Measurements from ENCODE around the gene POU6F2.

DNA sequence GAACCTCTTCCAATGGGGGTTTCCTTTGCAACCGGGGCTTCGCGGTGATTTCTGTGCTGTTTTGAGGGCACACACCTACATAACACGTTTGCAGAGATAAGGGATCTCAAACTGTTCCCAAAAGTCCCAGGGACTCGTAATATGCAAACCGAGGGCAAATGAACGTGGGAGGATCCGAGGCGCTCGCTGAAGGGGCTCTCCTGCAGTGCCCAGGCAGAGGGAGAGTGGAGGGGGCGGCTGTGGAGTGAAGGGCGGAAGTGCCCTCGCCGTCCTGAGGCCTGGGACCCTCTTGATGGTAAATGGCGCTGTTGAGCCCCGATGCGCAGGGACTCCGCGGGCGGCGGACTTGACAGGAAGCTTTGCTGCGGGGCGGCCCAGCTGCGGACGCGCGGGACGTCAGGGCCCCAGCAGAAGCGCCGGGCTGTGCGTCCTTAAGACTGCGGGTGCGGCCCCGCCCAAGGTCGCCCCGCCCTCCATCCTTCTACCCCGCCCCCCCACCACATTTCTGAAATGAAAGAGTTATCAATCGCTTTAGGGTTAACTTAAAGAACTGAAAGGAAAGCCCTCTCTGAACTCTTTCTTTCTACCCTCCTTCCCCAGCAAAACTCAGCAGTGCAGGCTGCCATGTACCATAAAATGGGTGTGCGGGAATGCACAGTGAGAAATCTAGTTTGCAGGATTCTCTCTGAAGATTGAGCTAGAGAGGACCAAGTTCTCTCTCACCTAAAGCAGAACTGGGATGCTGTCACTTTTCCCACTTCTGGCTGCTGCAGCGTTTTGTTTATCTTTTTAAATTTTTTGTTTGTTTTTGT is 436.7 kb downstream of the POU6F2 start:
- TF ChIP-seq POLR2AphosphoS5 (IDR thresholded peaks at IDR 0.05), result no peak
- TF ChIP-seq, protein P1, sequence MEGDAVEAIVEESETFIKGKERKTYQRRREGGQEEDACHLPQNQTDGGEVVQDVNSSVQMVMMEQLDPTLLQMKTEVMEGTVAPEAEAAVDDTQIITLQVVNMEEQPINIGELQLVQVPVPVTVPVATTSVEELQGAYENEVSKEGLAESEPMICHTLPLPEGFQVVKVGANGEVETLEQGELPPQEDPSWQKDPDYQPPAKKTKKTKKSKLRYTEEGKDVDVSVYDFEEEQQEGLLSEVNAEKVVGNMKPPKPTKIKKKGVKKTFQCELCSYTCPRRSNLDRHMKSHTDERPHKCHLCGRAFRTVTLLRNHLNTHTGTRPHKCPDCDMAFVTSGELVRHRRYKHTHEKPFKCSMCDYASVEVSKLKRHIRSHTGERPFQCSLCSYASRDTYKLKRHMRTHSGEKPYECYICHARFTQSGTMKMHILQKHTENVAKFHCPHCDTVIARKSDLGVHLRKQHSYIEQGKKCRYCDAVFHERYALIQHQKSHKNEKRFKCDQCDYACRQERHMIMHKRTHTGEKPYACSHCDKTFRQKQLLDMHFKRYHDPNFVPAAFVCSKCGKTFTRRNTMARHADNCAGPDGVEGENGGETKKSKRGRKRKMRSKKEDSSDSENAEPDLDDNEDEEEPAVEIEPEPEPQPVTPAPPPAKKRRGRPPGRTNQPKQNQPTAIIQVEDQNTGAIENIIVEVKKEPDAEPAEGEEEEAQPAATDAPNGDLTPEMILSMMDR (IDR thresholded peaks at IDR 0.05), result no peak

Measured in breast epithelium (tissue), 3 donors.